BJ (cell line): ENCODE results near the gene USP8. TPM values are rescaled to one million over a fixed set of nuclear protein-coding genes. Genes with fewer than 3 reads are reported as not detected.

ENCODE experiments used
- CTCF ChIA-PET: fragments of 350-600 bp; formaldehyde crosslinking; extraction: SDS; loops from one replicate; lab custom pipeline; 2021; ENCODE audit warnings: antibody characterized with exemption, inconsistent platforms; lab: Yijun Ruan, JAX
- POLR2A ChIA-PET: fragments of 300-600 bp; sonication (Branson Sonifier 250); formaldehyde crosslinking; extraction: SDS; loops from one replicate; lab custom pipeline; 2021; ENCODE audit warnings: antibody characterized with exemption; lab: Charles Lee
- DNase-seq: peaks from one replicate; pipeline ENCODE4 v3.0.0-alpha.2; 2011; ENCODE audit warnings: low read depth
- H3K27me3 ChIP-seq: 2 replicates; pipeline ENCODE4 v1.6.0; 2011; ENCODE audit warnings: low read length; ENCODE audit not compliant: control insufficient read depth, insufficient read depth
- H3K36me3 ChIP-seq: 2 replicates; pipeline ENCODE4 v1.5.1; 2011; ENCODE audit warnings: low read length; ENCODE audit not compliant: control insufficient read depth, insufficient read depth
- H3K4me3 ChIP-seq: 2 replicates; pipeline ENCODE4 v1.5.1; 2011; ENCODE audit warnings: low read depth, mild to moderate bottlenecking, control low read depth, low read length
- polyA plus RNA-seq: library from polyadenylated mRNA; depleted of rRNA; stranded (reverse); fragments of >200 nt; gene quantifications from 2 replicates; pipeline ENCODE4 v1.2.3, GENCODE V29; 2011
- TF ChIP-seq, protein P1 (sequence below): IDR thresholded peaks from 2 replicates; pipeline ENCODE4 v1.5.1; 2011; ENCODE audit warnings: low read depth, mild to moderate bottlenecking, control low read depth, inconsistent platforms, low read length, moderate library complexity; ENCODE audit not compliant: insufficient read depth

The USP8 gene
- polyA plus RNA-seq, 1 experiment: 35.2 TPM

DNA sequence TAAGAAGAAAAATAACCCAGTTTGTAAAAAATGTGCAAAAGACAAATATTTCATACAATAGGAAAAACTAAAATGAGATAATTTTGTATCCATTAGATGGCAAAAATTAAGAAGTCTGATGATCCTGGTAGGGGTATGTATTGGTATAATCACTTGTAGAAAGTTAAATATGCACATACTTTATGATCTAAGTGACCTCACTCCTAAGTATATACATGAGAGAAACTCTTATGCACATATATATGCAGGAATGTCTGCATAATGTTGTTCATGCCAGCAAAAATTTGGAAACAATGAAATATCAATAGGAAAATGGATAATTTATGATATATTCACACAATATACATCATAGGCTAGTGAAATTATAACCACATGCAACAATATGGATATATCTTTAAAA is 88.8 kb downstream of the USP8 start:
- DNase-seq: no peak
- Histone ChIP-seq H3K27me3 (no peaks in the 10 kb centered on the region), H3K36me3 (no peaks in the 10 kb centered on the region), H3K4me3 (no peak overlapping the region)
- CTCF ChIA-PET: no interaction called here
- TF ChIP-seq, protein P1, sequence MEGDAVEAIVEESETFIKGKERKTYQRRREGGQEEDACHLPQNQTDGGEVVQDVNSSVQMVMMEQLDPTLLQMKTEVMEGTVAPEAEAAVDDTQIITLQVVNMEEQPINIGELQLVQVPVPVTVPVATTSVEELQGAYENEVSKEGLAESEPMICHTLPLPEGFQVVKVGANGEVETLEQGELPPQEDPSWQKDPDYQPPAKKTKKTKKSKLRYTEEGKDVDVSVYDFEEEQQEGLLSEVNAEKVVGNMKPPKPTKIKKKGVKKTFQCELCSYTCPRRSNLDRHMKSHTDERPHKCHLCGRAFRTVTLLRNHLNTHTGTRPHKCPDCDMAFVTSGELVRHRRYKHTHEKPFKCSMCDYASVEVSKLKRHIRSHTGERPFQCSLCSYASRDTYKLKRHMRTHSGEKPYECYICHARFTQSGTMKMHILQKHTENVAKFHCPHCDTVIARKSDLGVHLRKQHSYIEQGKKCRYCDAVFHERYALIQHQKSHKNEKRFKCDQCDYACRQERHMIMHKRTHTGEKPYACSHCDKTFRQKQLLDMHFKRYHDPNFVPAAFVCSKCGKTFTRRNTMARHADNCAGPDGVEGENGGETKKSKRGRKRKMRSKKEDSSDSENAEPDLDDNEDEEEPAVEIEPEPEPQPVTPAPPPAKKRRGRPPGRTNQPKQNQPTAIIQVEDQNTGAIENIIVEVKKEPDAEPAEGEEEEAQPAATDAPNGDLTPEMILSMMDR: no peak
- POLR2A ChIA-PET: no interaction called here

DNA sequence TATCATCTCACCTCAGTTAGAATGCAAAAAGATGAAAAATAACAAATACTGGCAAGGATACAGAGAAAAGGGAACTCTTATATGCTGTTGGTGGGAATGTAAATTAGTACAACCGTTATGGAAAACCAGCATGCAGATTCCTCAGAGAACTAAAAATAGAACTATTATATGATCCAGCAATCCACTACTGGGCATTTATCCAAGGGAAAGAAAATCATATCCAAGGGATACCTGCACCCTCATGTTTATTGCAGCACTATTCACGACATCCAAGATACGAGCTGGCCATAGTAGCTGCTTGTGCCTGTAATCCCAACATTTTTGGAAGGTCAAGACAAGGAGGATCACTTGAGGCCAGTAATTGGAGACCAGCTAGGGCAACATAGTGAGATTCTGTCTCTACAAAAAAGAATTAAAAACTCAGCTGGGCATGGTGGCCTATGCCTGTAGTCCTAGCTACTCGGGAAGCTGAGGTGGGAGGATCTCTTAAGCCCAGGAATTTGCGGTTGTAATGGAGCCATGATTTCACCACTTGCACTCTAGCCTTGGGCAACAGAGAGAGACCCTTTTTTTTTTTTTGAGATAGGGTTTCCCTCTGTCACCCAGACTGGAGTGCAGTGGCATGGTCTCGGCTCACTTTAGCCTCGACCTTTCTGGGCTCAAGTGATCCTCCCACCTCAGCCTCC is 95.7 kb downstream of the USP8 start:
- DNase-seq: no peak
- POLR2A ChIA-PET: no interaction called here
- Histone ChIP-seq H3K27me3 (no peaks in the 10 kb centered on the region), H3K36me3 (no peaks in the 10 kb centered on the region), H3K4me3 (no peak overlapping the region)
- CTCF ChIA-PET: interaction anchor here (1.2 kb wide), 1 partner anchor 70 kb away, joined by 3 read pairs; no protein-coding TSS in a partner anchor
- TF ChIP-seq, protein P1: no peak

DNA sequence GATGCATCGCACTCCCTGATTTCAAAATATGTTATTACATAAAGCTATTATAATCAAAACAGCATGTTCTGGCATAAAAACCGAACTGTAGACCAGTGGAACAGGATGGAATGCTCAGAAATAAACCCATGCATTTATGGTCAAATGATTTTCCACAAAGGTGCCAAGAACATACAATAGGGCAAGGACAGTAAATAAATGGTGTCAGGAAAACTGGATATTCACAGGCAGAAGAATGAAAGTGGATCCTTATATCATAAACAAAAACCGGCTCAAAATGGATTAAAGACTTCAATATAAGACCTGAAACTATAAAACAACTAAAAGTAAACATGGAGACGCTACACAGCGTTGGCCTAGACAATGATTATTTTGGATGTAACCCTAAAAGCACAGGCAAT is 99.6 kb downstream of the USP8 start:
- H3K36me3 ChIP-seq: no peaks in the 10 kb centered on the region
- ChIA-PET POLR2A (no interaction called here), CTCF (no interaction called here)
- no peak overlapping the region for H3K4me3 ChIP-seq
- no peaks in the 10 kb centered on the region for H3K27me3 ChIP-seq
- no peak for DNase-seq
- TF ChIP-seq, protein P1: no peak

DNA sequence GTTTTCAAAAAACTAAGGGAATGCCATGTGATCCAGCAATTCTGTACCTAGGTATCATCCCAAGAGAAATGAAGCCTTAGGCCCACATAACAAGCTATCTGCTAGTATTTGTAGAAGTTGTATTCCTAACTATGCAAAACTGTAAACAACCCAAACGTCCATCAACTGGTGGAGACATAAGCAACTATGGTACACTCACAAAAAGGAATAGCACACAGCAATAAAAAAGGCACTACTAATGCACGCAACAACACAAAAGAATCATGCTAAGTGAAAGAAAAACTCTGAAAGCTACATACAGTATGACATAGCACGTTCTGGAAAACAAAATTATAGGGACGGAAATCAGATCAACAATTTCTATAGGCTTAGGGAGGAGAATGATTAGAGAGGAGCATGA is 107.0 kb downstream of the USP8 start:
- Histone ChIP-seq H3K4me3 (no peak overlapping the region), H3K27me3 (no peaks in the 10 kb centered on the region), H3K36me3 (no peaks in the 10 kb centered on the region)
- POLR2A ChIA-PET: no interaction called here
- CTCF ChIA-PET: interaction anchor here (0.6 to 0.8 kb wide), 3 partner anchors 9 to 1903 kb away, joined by 3 to 4 read pairs (median 3); no protein-coding TSS in a partner anchor
- no peak for DNase-seq
- TF ChIP-seq, protein P1: no peak

DNA sequence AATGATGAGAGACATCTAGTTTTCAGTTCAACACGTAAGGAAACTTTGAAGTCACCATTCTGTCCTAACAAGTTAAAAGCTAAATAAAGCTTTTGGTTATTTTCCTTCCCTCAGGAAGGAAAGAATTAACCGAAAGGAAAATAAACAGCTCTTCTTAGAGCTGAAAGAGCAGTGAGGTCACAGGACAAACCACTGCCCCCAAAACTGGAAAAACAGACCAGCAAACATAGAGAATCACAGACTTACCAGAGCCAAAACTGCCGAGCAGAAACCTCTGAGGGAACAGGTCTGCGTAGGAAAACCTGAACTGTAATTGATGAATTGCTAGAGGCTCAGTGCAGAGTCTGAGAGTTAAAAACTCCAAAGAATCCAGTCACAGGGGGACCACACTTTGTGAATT is 107.6 kb downstream of the USP8 start:
- no peak for DNase-seq
- ChIA-PET CTCF (no interaction called here), POLR2A (no interaction called here)
- Histone ChIP-seq H3K27me3 (no peaks in the 10 kb centered on the region), H3K4me3 (no peak overlapping the region), H3K36me3 (no peaks in the 10 kb centered on the region)
- TF ChIP-seq, protein P1: no peak
